ENCODE results near the gene MYOF. TPM values are rescaled to one million over a fixed set of nuclear protein-coding genes. Genes with fewer than 3 reads are reported as not detected.

MYOF gene
- total and polyA plus RNA-seq, 2 of the 8 experiments (the other 6 are each of a cell fraction or from before 2014, with no cell fraction given) = 0.98 to 2.3 TPM

DNA sequence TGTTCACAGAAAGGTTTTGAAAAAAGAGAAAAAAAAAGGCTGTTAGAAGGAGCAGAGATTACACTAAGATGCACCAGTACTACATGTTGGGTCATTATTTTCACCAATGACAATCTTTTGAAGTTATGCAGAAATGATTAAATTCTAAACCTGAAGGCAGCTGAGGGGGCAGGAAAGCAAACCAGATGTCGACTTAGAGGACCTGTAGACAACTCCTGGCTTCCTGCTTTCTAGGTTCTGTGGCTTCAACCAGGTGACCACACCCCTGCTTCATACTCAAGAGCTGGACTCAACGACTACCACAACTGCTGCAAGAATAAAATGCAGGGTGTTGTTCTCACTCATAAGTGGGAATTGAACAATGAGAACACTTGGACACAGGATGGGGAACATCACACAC, 30.0 kb downstream of the MYOF start:
- FAIRE-seq = no peak
- no peak for TF ChIP-seq EP300 (IDR thresholded peaks at IDR 0.05; ENCODE audit: borderline replicate concordance in 1 of 2, low read depth in 2 of 2, low read length in 2 of 2)
- TF ChIP-seq, protein P1, sequence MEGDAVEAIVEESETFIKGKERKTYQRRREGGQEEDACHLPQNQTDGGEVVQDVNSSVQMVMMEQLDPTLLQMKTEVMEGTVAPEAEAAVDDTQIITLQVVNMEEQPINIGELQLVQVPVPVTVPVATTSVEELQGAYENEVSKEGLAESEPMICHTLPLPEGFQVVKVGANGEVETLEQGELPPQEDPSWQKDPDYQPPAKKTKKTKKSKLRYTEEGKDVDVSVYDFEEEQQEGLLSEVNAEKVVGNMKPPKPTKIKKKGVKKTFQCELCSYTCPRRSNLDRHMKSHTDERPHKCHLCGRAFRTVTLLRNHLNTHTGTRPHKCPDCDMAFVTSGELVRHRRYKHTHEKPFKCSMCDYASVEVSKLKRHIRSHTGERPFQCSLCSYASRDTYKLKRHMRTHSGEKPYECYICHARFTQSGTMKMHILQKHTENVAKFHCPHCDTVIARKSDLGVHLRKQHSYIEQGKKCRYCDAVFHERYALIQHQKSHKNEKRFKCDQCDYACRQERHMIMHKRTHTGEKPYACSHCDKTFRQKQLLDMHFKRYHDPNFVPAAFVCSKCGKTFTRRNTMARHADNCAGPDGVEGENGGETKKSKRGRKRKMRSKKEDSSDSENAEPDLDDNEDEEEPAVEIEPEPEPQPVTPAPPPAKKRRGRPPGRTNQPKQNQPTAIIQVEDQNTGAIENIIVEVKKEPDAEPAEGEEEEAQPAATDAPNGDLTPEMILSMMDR (IDR thresholded peaks at IDR 0.05; ENCODE audit: control extremely low read depth in 1 of 3, insufficient read depth in 1 of 3, low read depth in 1 of 3, low read length in 3 of 3) = no peak
- TF ChIP-seq CBX8 (IDR thresholded peaks at IDR 0.05; ENCODE audit: borderline replicate concordance, low read depth, low read length) = no peak
- no peak for TF ChIP-seq NRF1 (IDR thresholded peaks at IDR 0.05; ENCODE audit: low read depth, low read length)
- TF ChIP-seq, protein P2, sequence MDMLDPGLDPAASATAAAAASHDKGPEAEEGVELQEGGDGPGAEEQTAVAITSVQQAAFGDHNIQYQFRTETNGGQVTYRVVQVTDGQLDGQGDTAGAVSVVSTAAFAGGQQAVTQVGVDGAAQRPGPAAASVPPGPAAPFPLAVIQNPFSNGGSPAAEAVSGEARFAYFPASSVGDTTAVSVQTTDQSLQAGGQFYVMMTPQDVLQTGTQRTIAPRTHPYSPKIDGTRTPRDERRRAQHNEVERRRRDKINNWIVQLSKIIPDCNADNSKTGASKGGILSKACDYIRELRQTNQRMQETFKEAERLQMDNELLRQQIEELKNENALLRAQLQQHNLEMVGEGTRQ (IDR thresholded peaks at IDR 0.05; ENCODE audit: low read length) = no peak
- TF ChIP-seq CREB1 (IDR thresholded peaks at IDR 0.05) = no peak
- no peak for TF ChIP-seq RNF2 (IDR thresholded peaks at IDR 0.05; ENCODE audit: borderline replicate concordance, low read depth, low read length, missing control alignments, poor library complexity, severe bottlenecking)
- no peak for TF ChIP-seq RAD21 (IDR thresholded peaks at IDR 0.05 in 1 of 2, conservative IDR thresholded peaks at IDR 0.05 in 1 of 2; ENCODE audit: low read depth in 2 of 2, low read length in 2 of 2)
- TF ChIP-seq CBX5 (IDR thresholded peaks at IDR 0.05; ENCODE audit: low read depth, low read length) = no peak
- TF ChIP-seq GTF2F1 (IDR thresholded peaks at IDR 0.05; ENCODE audit: borderline replicate concordance, low read depth, low read length) = no peak

More for the DNA sequence above, 30.0 kb downstream of the MYOF start:
- Histone ChIP-seq H2AFZ (ENCODE audit: low read length) (no peak overlapping the region), H4K8ac (ENCODE audit: extremely low read depth, insufficient read depth, low read length) (no peak overlapping the region), H2BK20ac (ENCODE audit: low read length) (no peak overlapping the region), H3K79me2 (ENCODE audit: control insufficient read depth in 1 of 2, insufficient read depth in 2 of 2, low read length in 2 of 2) (no peaks in the 10 kb centered on the region), H4K5ac (ENCODE audit: insufficient read length, low read depth, low read length) (no peak overlapping the region), H3K4me2 (ENCODE audit: insufficient read depth in 1 of 2, low read depth in 2 of 2, low read length in 2 of 2) (no peak overlapping the region), H2BK120ac (replicated peaks; ENCODE audit: low read depth, low read length) (no peak overlapping the region), H3K23ac (ENCODE audit: insufficient read length) (no peak overlapping the region), H4K20me1 (replicated peaks in 1 of 2; ENCODE audit: control insufficient read depth in 1 of 2, insufficient read depth in 2 of 2, low read length in 2 of 2) (no peaks in the 10 kb centered on the region), H3K9ac (replicated peaks in 1 of 4; ENCODE audit: extremely low read depth in 1 of 4, low read depth in 3 of 4, low read length in 3 of 4) (no peak overlapping the region), H3K56ac (replicated peaks; ENCODE audit: insufficient read length, low read depth, low read length) (no peak overlapping the region), H2BK12ac (ENCODE audit: low read depth, low read length) (no peak overlapping the region), H2BK15ac (ENCODE audit: low read length) (no peak overlapping the region), H3K36me3 (ENCODE audit: control insufficient read depth in 2 of 4, insufficient read depth in 4 of 4, low read length in 3 of 4) (no peaks in the 10 kb centered on the region), H3K18ac (ENCODE audit: extremely low read depth, low read length) (no peak overlapping the region), H4K91ac (replicated peaks; ENCODE audit: insufficient read length, low read length) (no peak overlapping the region), H3K4ac (replicated peaks; ENCODE audit: insufficient read length, low read depth, low read length) (no peak overlapping the region), H3K27ac (ENCODE audit: low read depth, low read length) (no peak overlapping the region), H3K4me3 (ENCODE audit: extremely low read depth in 1 of 4, insufficient read depth in 2 of 4, low read depth in 3 of 4, low read length in 4 of 4) (no peak overlapping the region), H3K79me1 (ENCODE audit: low read depth, low read length) (no peaks in the 10 kb centered on the region), H3K27me3 (replicated peaks in 1 of 4; ENCODE audit: control insufficient read depth in 3 of 4, extremely low read depth in 1 of 4, insufficient read depth in 3 of 4, low read length in 3 of 4) (no peaks in the 10 kb centered on the region), H3K9me3 (ENCODE audit: insufficient read depth in 2 of 2, low read depth in 1 of 2, low read length in 1 of 2) (no peaks in the 10 kb centered on the region), H2AK5ac (ENCODE audit: low read depth, low read length) (no peak overlapping the region), H3K14ac (ENCODE audit: insufficient read length) (no peak overlapping the region), H3K23me2 (ENCODE audit: low read depth, low read length) (no peaks in the 10 kb centered on the region), H3K4me1 (replicated peaks in 1 of 4; ENCODE audit: control insufficient read depth in 3 of 4, insufficient read depth in 4 of 4, low read length in 3 of 4) (no peaks in the 10 kb centered on the region), H2BK5ac (ENCODE audit: low read depth, low read length) (no peak overlapping the region)
- WGBS, 2 experiments (ENCODE audit: extremely low coverage in 1 of 2, insufficient coverage in 1 of 2, insufficient read length in 1 of 2, insufficient replicate concordance in 2 of 2, low coverage in 1 of 2, low lambda C conversion rate in 2 of 2, missing lambda C conversion rate in 1 of 2) = 83% methylated on average over 2 of the region's 2 CpGs; no CpG with 5 or more reads in 1 of the 2 experiments
- DNase-seq (ENCODE audit: low read depth in 1 of 2, low spot score in 2 of 2) = no peak
- CTCF ChIA-PET (ENCODE audit: partially characterized antibody) = no interaction called here
- POLR2A ChIA-PET (ENCODE audit: partially characterized antibody) = no interaction called here
